Endothelial cell of umbilical vein (primary cell): Measurements from ENCODE around the gene SOX8. TPM values are rescaled to one million over a fixed set of nuclear protein-coding genes. Genes with fewer than 3 reads are reported as not detected.
A peak's percentile ranks its signal among the peaks of the same experiment; 100 is the strongest.

Experiments used
- BruUV-seq: library from RNA; stranded (reverse); fragments of 400-500 nt; replicated peaks from 2 replicates; lab custom pipeline; 2021; lab: Mats Ljungman, UMichigan
- CTCF ChIA-PET: fragments of 300-600, 350-600 bp; sonication (Branson Sonifier 250); formaldehyde crosslinking; loops from one replicate; lab custom pipeline; 2021; ENCODE audit warnings: antibody characterized with exemption, inconsistent platforms; lab: Charles Lee
- POLR2A ChIA-PET: fragments of 300-600, 350-600 bp; sonication (Branson Sonifier 250); formaldehyde crosslinking; loops from one replicate; lab custom pipeline; 2021; ENCODE audit warnings: antibody characterized with exemption, inconsistent platforms; lab: Charles Lee
- DNase-seq: peaks from one replicate; pipeline ENCODE4 v3.0.0-alpha.2; 2011; ENCODE audit warnings: low read depth, low spot score
- FAIRE-seq: peaks from 2 replicates; lab custom pipeline; 2011; peaks lifted over from hg19 to GRCh38; lab: Jason Lieb, UNC
- H2AFZ ChIP-seq: 2 replicates; pipeline ENCODE4 v1.6.0; 2012; ENCODE audit warnings: low read depth, low read length, control low read depth, inconsistent platforms
- H3K27ac ChIP-seq: 2 replicates; pipeline ENCODE4 v1.5.1; 2011; ENCODE audit warnings: low read depth, mild to moderate bottlenecking, control low read depth, low read length, moderate library complexity; ENCODE audit not compliant: insufficient read depth
- H3K27me3 ChIP-seq, 2 experiments: 2 replicates each; pipeline versions ENCODE4 v1.6.0 to v1.6.1; 2011; ENCODE audit warnings: low read length in 2 of 2, mixed read lengths in 1 of 2; ENCODE audit not compliant: control insufficient read depth in 2 of 2, insufficient read depth in 2 of 2
- H3K36me3 ChIP-seq, 2 experiments: 2 replicates in 1 of 2; 3 replicates in 1 of 2; pipeline ENCODE4 v1.5.1; 2011; ENCODE audit warnings: low read length in 2 of 2, mild to moderate bottlenecking in 1 of 2, moderate library complexity in 1 of 2; ENCODE audit not compliant: control insufficient read depth in 2 of 2, insufficient read depth in 2 of 2; ENCODE audit errors: extremely low read depth in 1 of 2
- H3K4me1 ChIP-seq: 3 replicates; pipeline ENCODE4 v1.5.1; 2011; ENCODE audit warnings: mild to moderate bottlenecking, low read length; ENCODE audit not compliant: control insufficient read depth, insufficient read depth; ENCODE audit errors: extremely low read depth
- H3K4me2 ChIP-seq: 2 replicates; pipeline ENCODE4 v1.6.1; 2011; ENCODE audit warnings: low read length, control low read depth, mixed read lengths; ENCODE audit not compliant: insufficient read depth
- H3K4me3 ChIP-seq, 3 experiments: fragments of 200-600 bp in 1 of 3; sonication (generic), shearing (Covaris generic) in 1 of 3; replicated peaks in 1 of 3; 2 replicates each; pipeline ENCODE4 v1.5.1; 2011 to 2016; ENCODE audit warnings: control low read depth in 3 of 3, low read length in 3 of 3, mild to moderate bottlenecking in 2 of 3, inconsistent platforms in 1 of 3, low read depth in 1 of 3, moderate library complexity in 1 of 3; ENCODE audit not compliant: insufficient read depth in 1 of 3
- H3K79me2 ChIP-seq: 2 replicates; pipeline ENCODE4 v1.6.0; 2012; ENCODE audit warnings: low read length, inconsistent platforms; ENCODE audit not compliant: control insufficient read depth, insufficient read depth
- H3K9ac ChIP-seq: replicated peaks from 2 replicates; pipeline ENCODE3; 2011; ENCODE audit warnings: low read length, control low read depth; ENCODE audit not compliant: insufficient read depth; ENCODE audit errors: extremely low read depth
- H3K9me1 ChIP-seq: replicated peaks from 3 replicates; pipeline ENCODE4 v1.6.0; 2011; ENCODE audit warnings: mild to moderate bottlenecking, low read length; ENCODE audit not compliant: control insufficient read depth, insufficient read depth; ENCODE audit errors: extremely low read depth
- H3K9me3 ChIP-seq: replicated peaks from 2 replicates; pipeline ENCODE4 v1.5.1; 2012; ENCODE audit warnings: low read length, inconsistent platforms; ENCODE audit not compliant: control insufficient read depth, insufficient read depth
- H4K20me1 ChIP-seq: replicated peaks from 2 replicates; pipeline ENCODE3; 2011; ENCODE audit warnings: mild to moderate bottlenecking, low read length; ENCODE audit not compliant: control insufficient read depth, insufficient read depth; ENCODE audit errors: extremely low read depth
- CTCF ChIP-seq, 2 donors: IDR thresholded peaks; 1 replicate in 1 of 2; 2 replicates in 1 of 2; pipeline ENCODE4 v1.5.1; 2011; ENCODE audit warnings: low read length in 2 of 2, mild to moderate bottlenecking in 2 of 2, moderate library complexity in 2 of 2, control low read depth in 1 of 2, inconsistent platforms in 1 of 2, low read depth in 1 of 2; ENCODE audit not compliant: insufficient read depth in 1 of 2; ENCODE audit errors: extremely low read depth in 1 of 2
- EZH2 ChIP-seq: IDR thresholded peaks from 2 replicates; pipeline ENCODE4 v1.6.1; 2012; ENCODE audit warnings: borderline replicate concordance, low read depth, mild to moderate bottlenecking, moderate library complexity, low read length, inconsistent platforms; ENCODE audit not compliant: severe bottlenecking
- FOS ChIP-seq: IDR thresholded peaks from 2 replicates; pipeline ENCODE4 v1.6.1; 2011; ENCODE audit warnings: mild to moderate bottlenecking, low read length, moderate library complexity, borderline replicate concordance; ENCODE audit not compliant: insufficient read depth
- GATA2 ChIP-seq: IDR thresholded peaks from 2 replicates; pipeline ENCODE4 v1.7.0; 2011; ENCODE audit warnings: low read depth, mild to moderate bottlenecking, moderate library complexity, mixed read lengths, low read length; ENCODE audit not compliant: insufficient read length, insufficient read depth
- JUN ChIP-seq: IDR thresholded peaks from 2 replicates; pipeline ENCODE4 v1.6.1; 2011; ENCODE audit warnings: borderline replicate concordance, low read depth; ENCODE audit not compliant: insufficient read length, insufficient read depth
- MAX ChIP-seq: IDR thresholded peaks from 2 replicates; pipeline ENCODE4 v1.6.1; 2011; ENCODE audit not compliant: insufficient read depth, insufficient read length
- MYC ChIP-seq: IDR thresholded peaks from one replicate; pipeline ENCODE4 v1.6.1; 2011; ENCODE audit warnings: mild to moderate bottlenecking, low read depth, low read length
- POLR2A ChIP-seq: IDR thresholded peaks from 2 replicates; pipeline ENCODE4 v1.6.1; 2012; ENCODE audit warnings: low read depth, mild to moderate bottlenecking, control low read depth, low read length
- POLR2AphosphoS5 ChIP-seq: IDR thresholded peaks from 2 replicates; pipeline ENCODE4 v1.6.1; 2012; ENCODE audit warnings: low read depth, mild to moderate bottlenecking, control low read depth, low read length, moderate library complexity; ENCODE audit not compliant: insufficient read depth
- dilution Hi-C: fragments of 300-500 bp; cut with MboI; formaldehyde crosslinking; loops from one replicate; pipeline ENCODE4 v1.15.0; 2019; ENCODE audit warnings: low sequenced_read_pairs; ENCODE audit not compliant: extremely low pct_ligation_motif_present
- intact Hi-C: fragments of 100-400 bp; cut with micrococcal nuclease; formaldehyde crosslinking; loops from one replicate; pipeline ENCODE4 v1.10.0; 2022
- polyA plus RNA-seq, 4 experiments: library from polyadenylated mRNA; depleted of rRNA in 3 of 4; stranded (reverse) in 3 of 4; unstranded in 1 of 4; fragments of >200 nt; gene quantifications; 2 replicates each; pipeline versions ENCODE4 v1.2.1 to v1.2.3, GENCODE V29; 2011 to 2012; ENCODE audit warnings: missing spikeins in 1 of 4
- total RNA-seq: library from RNA; stranded (reverse); gene quantifications from 2 replicates; pipeline ENCODE4 v1.2.3, GENCODE V29; 2021

Gene SOX8
- total and polyA plus RNA-seq, 2 donors (not counting 3 experiments of a cell fraction or from before 2014, with no cell fraction given), result 0.52 to 0.53 TPM

- TF ChIP-seq JUN (no peak), POLR2A (peak; percentile 89), MAX (no peak), GATA2 (no peak), CTCF (IDR thresholded peaks at IDR 0.05; ENCODE audit: extremely low read depth in 1 of 2, insufficient read depth in 1 of 2, low read depth in 1 of 2, low read length in 2 of 2) (no peak), FOS (no peak), EZH2 (no peak), MYC (no peak), POLR2AphosphoS5 (peak; percentile 66)
- H2AFZ ChIP-seq, result peak within 1 kb of the TSS; percentile 94
- no peaks in the 10 kb centered on the region for H3K27me3 ChIP-seq
- dilution Hi-C loops (no loop called here), intact Hi-C loops (loop anchor here (1.0 kb wide), 1 partner anchor 26 kb away; no protein-coding TSS in a partner anchor)
- H3K9me3 ChIP-seq, result no peaks in the 10 kb centered on the region
- FAIRE-seq (peak; percentile 97), DNase-seq (peak; percentile 93)
- no peaks in the 10 kb centered on the region for H4K20me1 ChIP-seq
- peak within 1 kb of the TSS; percentile 64 to 97 (median 68) for H3K4me3 ChIP-seq
- CTCF ChIA-PET, result interaction anchor here (0.8 to 1.7 kb wide), 3 partner anchors 9 to 86 kb away, joined by 3 to 7 read pairs (median 3); partner anchors contain the start of gene SOX8
- no peaks in the 10 kb centered on the region for H3K79me2 ChIP-seq
- H3K4me1 ChIP-seq, result peaks cover 7% of the 10 kb centered on the region
- BruUV-seq, result no TSS peak
- POLR2A ChIA-PET, result interaction anchor here (0.9 kb wide), 1 partner anchor 10 kb away, joined by 3 read pairs; the partner anchor contains the start of gene SOX8
- H3K9me1 ChIP-seq, result no peaks in the 10 kb centered on the region
- no peaks in the 10 kb centered on the region for H3K36me3 ChIP-seq
- peak within 1 kb of the TSS; percentile 85 for H3K9ac ChIP-seq
- peak within 1 kb of the TSS; percentile 59 for H3K27ac ChIP-seq
- peak within 1 kb of the TSS; percentile 57 for H3K4me2 ChIP-seq
Measured at GRCh38 chr16:970766-971581, 10.6 kb upstream of the SOX8 start, which contains the start of gene LMF1. Gene LMF1 (minus strand): TSS chr16:970984. CDS start chr16:970980, 4 bp downstream.
